ENCODE data around the gene PAM16. TPM values are rescaled to one million over a fixed set of nuclear protein-coding genes. Genes with fewer than 3 reads are reported as not detected.

The PAM16 gene
- total and polyA plus RNA-seq, 2 of the 8 experiments (the other 6 are each of a cell fraction or from before 2014, with no cell fraction given), result 78.3 to 198 TPM

DNA sequence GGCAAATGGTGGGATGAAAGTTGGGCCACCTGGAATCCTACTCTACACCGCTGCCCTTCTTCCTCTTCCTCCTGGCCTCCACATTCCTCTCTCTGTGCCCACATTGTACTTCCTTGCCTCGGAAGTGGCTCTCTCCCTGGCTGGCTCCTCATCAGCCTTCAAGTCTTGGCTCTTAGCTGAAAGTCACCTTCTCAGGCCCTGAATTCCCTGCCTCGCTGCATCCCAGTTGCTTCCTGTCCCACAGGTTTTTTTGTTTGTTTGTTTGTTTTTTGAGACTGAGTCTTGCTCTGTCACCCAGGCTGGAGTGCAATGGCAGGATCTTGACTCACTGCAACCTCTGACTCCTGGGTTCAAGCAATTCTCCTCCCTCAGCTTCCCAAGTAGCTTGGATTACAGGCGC lies 2.6 kb upstream of the PAM16 start:
- Histone ChIP-seq H2AFZ (ENCODE audit: low read length) (no peak overlapping the region), H3K23me2 (ENCODE audit: low read depth, low read length) (no peaks in the 10 kb centered on the region; the same call in 1 of the 2 replicates), H4K91ac (replicated peaks; ENCODE audit: insufficient read length, low read length) (no peak overlapping the region), H2BK20ac (ENCODE audit: low read length) (no peak overlapping the region), H3K9me3 (ENCODE audit: insufficient read depth in 2 of 2, low read depth in 1 of 2, low read length in 1 of 2) (no peaks in the 10 kb centered on the region), H3K79me2 (ENCODE audit: control insufficient read depth in 1 of 2, insufficient read depth in 2 of 2, low read length in 2 of 2) (peaks cover 7 to 21% of the 10 kb centered on the region in 2 experiments), H3K23ac (ENCODE audit: insufficient read length) (no peak overlapping the region), H3K79me1 (ENCODE audit: low read depth, low read length) (no peaks in the 10 kb centered on the region), H3K56ac (replicated peaks; ENCODE audit: insufficient read length, low read depth, low read length) (no peak overlapping the region), H2AK5ac (ENCODE audit: low read depth, low read length) (no peak overlapping the region), H3K4me3 (ENCODE audit: extremely low read depth in 1 of 4, insufficient read depth in 2 of 4, low read depth in 3 of 4, low read length in 4 of 4) (no peak overlapping the region), H3K4ac (replicated peaks; ENCODE audit: insufficient read length, low read depth, low read length) (no peak overlapping the region), H3K27ac (ENCODE audit: low read depth, low read length) (no peak overlapping the region), H3K18ac (ENCODE audit: extremely low read depth, low read length) (no peak overlapping the region), H3K36me3 (ENCODE audit: control insufficient read depth in 2 of 4, insufficient read depth in 4 of 4, low read length in 3 of 4) (no peaks in the 10 kb centered on the region), H3K4me1 (replicated peaks in 1 of 4; ENCODE audit: control insufficient read depth in 3 of 4, insufficient read depth in 4 of 4, low read length in 3 of 4) (peaks cover 0 to 4% (median 0%) of the 10 kb centered on the region in 4 experiments; a peak in 1 of 7 replicates), H4K20me1 (replicated peaks in 1 of 2; ENCODE audit: control insufficient read depth in 1 of 2, insufficient read depth in 2 of 2, low read length in 2 of 2) (peaks cover 0 to 1% of the 10 kb centered on the region in 2 experiments), H2BK120ac (replicated peaks; ENCODE audit: low read depth, low read length) (no peak overlapping the region), H2BK12ac (ENCODE audit: low read depth, low read length) (no peak overlapping the region), H4K5ac (ENCODE audit: insufficient read length, low read depth, low read length) (no peak overlapping the region), H3K4me2 (ENCODE audit: insufficient read depth in 1 of 2, low read depth in 2 of 2, low read length in 2 of 2) (no peak overlapping the region), H3K14ac (ENCODE audit: insufficient read length) (no peak overlapping the region), H2BK5ac (ENCODE audit: low read depth, low read length) (no peak overlapping the region), H3K27me3 (replicated peaks in 1 of 4; ENCODE audit: control insufficient read depth in 3 of 4, extremely low read depth in 1 of 4, insufficient read depth in 3 of 4, low read length in 3 of 4) (peaks cover 0 to 2% (median 0%) of the 10 kb centered on the region in 4 experiments; a peak in 1 of 7 replicates), H2BK15ac (ENCODE audit: low read length) (no peak overlapping the region), H4K8ac (ENCODE audit: extremely low read depth, insufficient read depth, low read length) (no peak overlapping the region), H3K9ac (replicated peaks in 1 of 4; ENCODE audit: extremely low read depth in 1 of 4, low read depth in 3 of 4, low read length in 3 of 4) (no peak overlapping the region)
- ChIA-PET CTCF (ENCODE audit: partially characterized antibody) (interaction anchor here (0.6 to 12.6 kb wide), 8 partner anchors 12 to 150 kb away, joined by 3 to 159 read pairs (median 4); no protein-coding TSS in a partner anchor), POLR2A (ENCODE audit: partially characterized antibody) (interaction anchor here (0.9 to 9.8 kb wide), 4 partner anchors 17 to 62 kb away, joined by 3 to 154 read pairs (median 3); no protein-coding TSS in a partner anchor)
- no peak for DNase-seq (ENCODE audit: low read depth in 1 of 2, low spot score in 2 of 2)
- WGBS, 2 experiments (ENCODE audit: extremely low coverage in 1 of 2, insufficient coverage in 1 of 2, insufficient read length in 1 of 2, insufficient replicate concordance in 2 of 2, low coverage in 1 of 2, low lambda C conversion rate in 2 of 2, missing lambda C conversion rate in 1 of 2), result 98% methylated on average over 4 of the region's 4 CpGs; no CpG with 5 or more reads in 1 of the 2 experiments
- FAIRE-seq, result no peak
- TF ChIP-seq RNF2 (IDR thresholded peaks at IDR 0.05; ENCODE audit: borderline replicate concordance, low read depth, low read length, missing control alignments, poor library complexity, severe bottlenecking) (no peak), KDM5A (IDR thresholded peaks at IDR 0.05; ENCODE audit: low read length) (no peak), JUN (IDR thresholded peaks at IDR 0.05; ENCODE audit: low read depth, low read length) (no peak), BACH1 (IDR thresholded peaks at IDR 0.05; ENCODE audit: low read length) (no peak), NANOG (IDR thresholded peaks at IDR 0.05; ENCODE audit: insufficient read depth, low read depth, low read length, poor library complexity, severe bottlenecking) (no peak), TAF7 (optimal IDR thresholded peaks at IDR 0.05; ENCODE audit: borderline replicate concordance, low read depth, low read length) (no peak), EGR1 (IDR thresholded peaks at IDR 0.05; ENCODE audit: borderline replicate concordance, low read depth, low read length) (no peak), EP300 (IDR thresholded peaks at IDR 0.05; ENCODE audit: borderline replicate concordance in 1 of 2, low read depth in 2 of 2, low read length in 2 of 2) (no peak), SRF (IDR thresholded peaks at IDR 0.05; ENCODE audit: low read depth, low read length) (no peak), HDAC2 (IDR thresholded peaks at IDR 0.05; ENCODE audit: borderline replicate concordance in 1 of 2, low read depth in 2 of 2, low read length in 2 of 2) (no peak)
- TF ChIP-seq, protein P1, sequence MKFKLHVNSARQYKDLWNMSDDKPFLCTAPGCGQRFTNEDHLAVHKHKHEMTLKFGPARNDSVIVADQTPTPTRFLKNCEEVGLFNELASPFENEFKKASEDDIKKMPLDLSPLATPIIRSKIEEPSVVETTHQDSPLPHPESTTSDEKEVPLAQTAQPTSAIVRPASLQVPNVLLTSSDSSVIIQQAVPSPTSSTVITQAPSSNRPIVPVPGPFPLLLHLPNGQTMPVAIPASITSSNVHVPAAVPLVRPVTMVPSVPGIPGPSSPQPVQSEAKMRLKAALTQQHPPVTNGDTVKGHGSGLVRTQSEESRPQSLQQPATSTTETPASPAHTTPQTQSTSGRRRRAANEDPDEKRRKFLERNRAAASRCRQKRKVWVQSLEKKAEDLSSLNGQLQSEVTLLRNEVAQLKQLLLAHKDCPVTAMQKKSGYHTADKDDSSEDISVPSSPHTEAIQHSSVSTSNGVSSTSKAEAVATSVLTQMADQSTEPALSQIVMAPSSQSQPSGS (IDR thresholded peaks at IDR 0.05; ENCODE audit: low read length), result no peak
